Stimulated activated CD8-positive, alpha-beta memory T cell treated with anti-CD3 and anti-CD28 coated beads, Interleukin-2, amount 100 ng/mL, for 1 hour (primary cell): ENCODE data around the gene DNAJB6.

Experiments
- DNase-seq, 2 donors: peaks; one replicate each; pipeline ENCODE4 v3.0.0-alpha.2; 2020; ENCODE audit warnings: low read depth in 2 of 2

DNAJB6 gene

GRCh38 chr7:157428554-157428945 lies 91.7 kb downstream of the DNAJB6 start:
- no peak for DNase-seq

- no peak for DNase-seq
Observed at GRCh38 chr7:157429001-157429679, 92.3 kb downstream of the DNAJB6 start.

GRCh38 chr7:157429680-157430224 lies 92.9 kb downstream of the DNAJB6 start:
- DNase-seq, result no peak

GRCh38 chr7:157430721-157431120 lies 93.9 kb downstream of the DNAJB6 start:
- no peak for DNase-seq

GRCh38 chr7:157431173-157431950 lies 94.6 kb downstream of the DNAJB6 start:
- DNase-seq, result no peak

GRCh38 chr7:157431951-157432540 lies 95.2 kb downstream of the DNAJB6 start:
- DNase-seq, result no peak

GRCh38 chr7:157432541-157432956 lies 95.7 kb downstream of the DNAJB6 start:
- DNase-seq, result no peak

- DNase-seq, result peak; percentile 23 to 24
Observed at GRCh38 chr7:157432957-157433576, 96.3 kb downstream of the DNAJB6 start.

- no peak for DNase-seq
Observed at GRCh38 chr7:157433628-157434027, 96.8 kb downstream of the DNAJB6 start.

- no peak for DNase-seq
Observed at GRCh38 chr7:157434231-157434630, 97.4 kb downstream of the DNAJB6 start.

- no peak for DNase-seq
Observed at GRCh38 chr7:157434701-157435100, 97.9 kb downstream of the DNAJB6 start.

GRCh38 chr7:157436076-157436475 lies 99.3 kb downstream of the DNAJB6 start:
- no peak for DNase-seq

GRCh38 chr7:157436763-157437480 lies 100.1 kb downstream of the DNAJB6 start:
- DNase-seq, result no peak

GRCh38 chr7:157437519-157438061 lies 100.8 kb downstream of the DNAJB6 start:
- no peak for DNase-seq

- no peak for DNase-seq
Observed at GRCh38 chr7:157438121-157439025, 101.6 kb downstream of the DNAJB6 start.

GRCh38 chr7:157439149-157439548 lies 102.3 kb downstream of the DNAJB6 start:
- DNase-seq, result no peak

GRCh38 chr7:157439761-157440160 lies 103.0 kb downstream of the DNAJB6 start:
- no peak for DNase-seq

GRCh38 chr7:157440346-157441022 lies 103.7 kb downstream of the DNAJB6 start:
- no peak for DNase-seq

- DNase-seq, result no peak
Observed at GRCh38 chr7:157441023-157441399, 104.2 kb downstream of the DNAJB6 start.

- DNase-seq, result no peak
Observed at GRCh38 chr7:157442456-157442855, 105.7 kb downstream of the DNAJB6 start.
